Immature natural killer cell (primary cell): ENCODE results near the gene ANKRD40CL. TPM values are rescaled to one million over a fixed set of nuclear protein-coding genes. Genes with fewer than 3 reads are reported as not detected.
"Not testable (repeated sequence)": the region's sequence is repeated elsewhere in the genome, so short reads cannot be mapped to it uniquely, and the experiment has no call there.

Experiments
- DNase-seq, 3 donors: peaks; one replicate each; pipeline ENCODE4 v3.0.0; 2022; ENCODE audit warnings: mixed read lengths in 1 of 3
- H3K27ac Mint-ChIP-seq, 6 donors: one replicate each; pipeline ENCODE4 v1.8.0; 2020; ENCODE audit warnings: mixed read lengths in 6 of 6, mild to moderate bottlenecking in 5 of 6, inconsistent platforms in 4 of 6, moderate library complexity in 3 of 6
- H3K27me3 Mint-ChIP-seq, 3 donors: one replicate each; pipeline ENCODE4 v1.8.0; 2020 to 2021; ENCODE audit warnings: low read depth in 3 of 3, mild to moderate bottlenecking in 3 of 3, mixed read lengths in 3 of 3, moderate library complexity in 3 of 3, inconsistent platforms in 1 of 3
- H3K36me3 Mint-ChIP-seq, 3 donors: one replicate each; pipeline ENCODE4 v1.8.0; 2020; ENCODE audit warnings: mixed read lengths in 3 of 3, inconsistent platforms in 2 of 3, mild to moderate bottlenecking in 2 of 3
- H3K4me1 Mint-ChIP-seq, 2 donors: one replicate each; pipeline ENCODE4 v1.8.0; 2020; ENCODE audit warnings: inconsistent platforms in 2 of 2, mild to moderate bottlenecking in 2 of 2, mixed read lengths in 2 of 2, moderate library complexity in 1 of 2
- H3K4me3 Mint-ChIP-seq, 5 donors: one replicate each; pipeline ENCODE4 v1.8.0; 2020; ENCODE audit warnings: mild to moderate bottlenecking in 5 of 5, mixed read lengths in 5 of 5, inconsistent platforms in 3 of 5, moderate library complexity in 3 of 5
- H3K9me3 Mint-ChIP-seq, 6 donors: one replicate each; pipeline ENCODE4 v1.8.0; 2020; ENCODE audit warnings: mild to moderate bottlenecking in 6 of 6, mixed read lengths in 6 of 6, inconsistent platforms in 4 of 6, moderate library complexity in 3 of 6
- polyA plus RNA-seq, 3 donors: library from polyadenylated mRNA; unstranded; fragments of 300-500 nt; fragmentation: Illumina TruSeq; gene quantifications; one replicate each; pipeline ENCODE4 v1.2.3, GENCODE V29; 2021

ANKRD40CL gene
- polyA plus RNA-seq, 3 donors from 2014 or later: not detected

DNA sequence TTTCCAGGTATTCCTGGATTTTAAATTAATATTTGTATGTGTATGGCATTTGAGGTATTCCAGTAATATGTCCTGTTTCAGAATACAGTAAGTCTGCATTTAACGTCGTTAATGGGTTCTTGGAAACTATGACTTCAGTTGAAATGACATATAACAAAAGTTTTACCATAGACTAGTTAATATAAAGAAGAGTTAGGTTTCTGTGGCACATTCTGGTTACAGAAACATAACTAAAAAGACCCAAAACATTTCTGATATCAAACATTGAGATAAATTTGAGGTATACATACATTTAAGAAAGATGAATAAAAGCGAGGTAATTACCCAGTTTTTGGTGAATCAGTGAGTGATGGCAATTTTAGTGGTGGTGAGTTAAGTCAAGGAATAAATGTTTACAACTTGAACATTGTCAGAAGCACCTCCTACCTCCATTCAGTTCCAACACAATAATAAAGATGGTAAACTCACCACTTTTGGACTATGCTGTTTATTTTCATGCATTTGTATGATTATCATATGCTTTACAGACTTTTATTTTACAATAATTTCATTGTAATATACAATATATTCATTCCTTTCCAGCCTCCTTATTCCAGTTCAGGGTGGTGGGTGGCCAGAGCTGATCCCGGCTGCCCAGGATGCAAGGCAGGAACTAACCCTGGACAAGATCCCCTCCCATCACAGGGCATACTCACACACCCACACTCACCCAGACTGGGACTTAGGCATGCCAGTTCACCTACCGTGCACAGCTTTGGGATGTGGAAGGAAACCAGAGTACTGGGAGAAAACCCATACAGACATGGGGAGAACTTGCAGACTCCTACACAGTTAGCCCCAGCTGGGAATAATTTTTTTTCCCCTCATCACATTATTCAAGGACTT, 38.2 kb downstream of the ANKRD40CL start:
- DNase-seq: no peak
- peak overlapping the region in 2 of 6 donors; percentile 19 to 45 for H3K27ac Mint-ChIP-seq
- no peaks in the 10 kb centered on the region for H3K9me3 Mint-ChIP-seq
- peaks cover 59 to 86% of the 10 kb centered on the region in 2 donors for H3K4me1 Mint-ChIP-seq
- peaks cover 0 to under 1% (median 0%) of the 10 kb centered on the region in 3 donors for H3K27me3 Mint-ChIP-seq
- no peak overlapping the region for H3K4me3 Mint-ChIP-seq
- peaks cover 0 to 5% (median 0%) of the 10 kb centered on the region in 3 donors for H3K36me3 Mint-ChIP-seq

- peaks cover 0 to 5% (median 0%) of the 10 kb centered on the region in 3 donors for H3K36me3 Mint-ChIP-seq
- peaks cover 63 to 87% of the 10 kb centered on the region in 2 donors for H3K4me1 Mint-ChIP-seq
- no peak for DNase-seq
- no peak overlapping the region for H3K27ac Mint-ChIP-seq
- peaks cover 0 to 2% (median 0%) of the 10 kb centered on the region in 3 donors for H3K27me3 Mint-ChIP-seq
- no peaks in the 10 kb centered on the region for H3K9me3 Mint-ChIP-seq
- no peak overlapping the region for H3K4me3 Mint-ChIP-seq
These were observed 39.2 kb downstream of the ANKRD40CL start for GRCh38 chr17:50728112-50728429.

GRCh38 chr17:50725769-50726655, 41.3 kb downstream of the ANKRD40CL start:
- H3K9me3 Mint-ChIP-seq: no peaks in the 10 kb centered on the region
- peaks cover 0 to 5% (median 0%) of the 10 kb centered on the region in 3 donors for H3K36me3 Mint-ChIP-seq
- H3K4me1 Mint-ChIP-seq: peaks cover 60 to 85% of the 10 kb centered on the region in 2 donors
- H3K4me3 Mint-ChIP-seq: no peak overlapping the region
- peak overlapping the region in 3 of 6 donors; percentile 32 to 45 (median 35) for H3K27ac Mint-ChIP-seq
- H3K27me3 Mint-ChIP-seq: peaks cover 0 to 2% (median 0%) of the 10 kb centered on the region in 3 donors
- no peak for DNase-seq

DNA sequence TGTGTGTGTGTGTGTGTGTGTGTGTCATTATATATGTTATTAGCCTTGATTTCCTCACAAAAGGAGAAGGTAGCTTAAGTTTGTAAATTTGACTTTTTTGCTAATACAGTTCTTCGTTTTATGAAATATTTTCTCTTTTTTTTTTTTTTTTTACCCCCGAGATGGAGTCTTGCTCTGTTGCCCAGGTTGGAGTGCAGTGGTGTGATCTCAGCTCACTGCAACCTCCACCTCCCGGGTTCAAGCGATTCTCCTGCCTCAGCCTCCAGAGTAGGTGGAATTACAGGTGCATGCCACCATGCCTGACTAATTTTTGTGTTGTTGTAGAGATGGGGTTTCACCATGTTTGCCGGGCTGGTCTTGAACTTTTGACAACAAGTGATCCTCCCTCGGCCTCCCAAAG, 42.7 kb downstream of the ANKRD40CL start:
- H3K4me3 Mint-ChIP-seq, H3K36me3 Mint-ChIP-seq, H3K27me3 Mint-ChIP-seq, DNase-seq, H3K27ac Mint-ChIP-seq, H3K9me3 Mint-ChIP-seq: not testable (repeated sequence)
- peaks cover 67 to 94% of the 10 kb centered on the region in 2 donors for H3K4me1 Mint-ChIP-seq

GRCh38 chr17:50722746-50723145, 44.6 kb downstream of the ANKRD40CL start:
- peak overlapping the region in 5 of 6 donors; percentile 2 to 63 (median 36) for H3K27ac Mint-ChIP-seq
- H3K36me3 Mint-ChIP-seq: peaks cover 0 to 5% (median 0%) of the 10 kb centered on the region in 3 donors
- no peak for DNase-seq
- H3K9me3 Mint-ChIP-seq: no peaks in the 10 kb centered on the region
- peaks cover 10 to 14% (median 12%) of the 10 kb centered on the region in 3 donors for H3K27me3 Mint-ChIP-seq
- H3K4me1 Mint-ChIP-seq: peaks cover 67 to 76% of the 10 kb centered on the region in 2 donors
- H3K4me3 Mint-ChIP-seq: peak overlapping the region in 3 of 5 donors; percentile 3 to 84 (median 27)

GRCh38 chr17:50721194-50722010, 45.9 kb downstream of the ANKRD40CL start:
- Mint-ChIP-seq H3K27ac (peak overlapping the region; percentile 89 to 99 (median 98)), H3K4me3 (peak overlapping the region; percentile 84 to 99 (median 98)), H3K4me1 (peaks cover 55 to 62% of the 10 kb centered on the region in 2 donors), H3K36me3 (no peaks in the 10 kb centered on the region), H3K9me3 (no peaks in the 10 kb centered on the region), H3K27me3 (peaks cover 12 to 14% (median 12%) of the 10 kb centered on the region in 3 donors)
- peak in 1 of 3 donors; percentile 30 for DNase-seq

- DNase-seq: no peak
- peak overlapping the region; percentile 84 to 99 (median 98) for H3K4me3 Mint-ChIP-seq
- H3K4me1 Mint-ChIP-seq: peaks cover 49 to 50% of the 10 kb centered on the region in 2 donors
- no peaks in the 10 kb centered on the region for H3K9me3 Mint-ChIP-seq
- H3K27ac Mint-ChIP-seq: peak overlapping the region; percentile 89 to 99 (median 98)
- H3K36me3 Mint-ChIP-seq: no peaks in the 10 kb centered on the region
- H3K27me3 Mint-ChIP-seq: peaks cover 12 to 14% (median 12%) of the 10 kb centered on the region in 3 donors
These were observed 47.2 kb downstream of the ANKRD40CL start for GRCh38 chr17:50719924-50720794.

DNA sequence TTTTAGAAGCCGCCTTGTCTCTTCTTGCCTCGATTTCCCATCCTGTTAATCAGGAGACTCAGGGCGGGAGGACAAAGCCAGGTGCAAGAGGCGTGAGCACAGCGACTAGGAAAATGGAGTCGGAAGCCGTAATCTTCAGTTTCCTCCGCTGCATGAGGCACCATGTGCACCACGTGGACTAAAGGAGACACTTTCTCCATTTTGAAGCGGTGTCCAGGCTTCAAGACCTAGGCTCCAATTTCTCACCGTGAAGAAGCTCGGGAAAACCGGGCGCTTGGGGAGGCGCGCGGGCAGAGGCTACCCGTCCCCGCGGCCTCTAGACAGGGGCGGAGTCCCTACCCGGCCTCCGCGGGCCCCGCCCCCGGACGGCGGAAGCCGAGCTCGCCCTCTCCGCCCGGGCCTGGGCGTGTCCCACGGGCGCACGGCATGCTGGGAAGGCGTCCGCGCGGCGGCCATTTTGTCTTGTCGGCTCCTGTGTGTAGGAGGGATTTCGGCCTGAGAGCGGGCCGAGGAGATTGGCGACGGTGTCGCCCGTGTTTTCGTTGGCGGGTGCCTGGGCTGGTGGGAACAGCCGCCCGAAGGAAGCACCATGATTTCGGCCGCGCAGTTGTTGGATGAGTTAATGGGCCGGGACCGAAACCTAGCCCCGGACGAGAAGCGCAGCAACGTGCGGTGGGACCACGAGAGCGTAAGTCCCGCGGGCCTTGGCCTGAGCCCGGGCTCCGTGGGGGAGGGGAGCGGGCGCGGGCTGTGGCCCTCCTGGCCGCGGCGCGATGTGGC, 48.0 kb downstream of the ANKRD40CL start, which contains the start of gene LUC7L3:
Gene LUC7L3, plus strand, starts transcription at position 460 of the 780 bp plus-strand sequence. Its CDS starts 130 bp downstream, at position 590.
- H3K9me3 Mint-ChIP-seq: no peaks in the 10 kb centered on the region
- peak within 1 kb of the TSS; percentile 84 to 99 (median 98) for H3K4me3 Mint-ChIP-seq
- H3K27ac Mint-ChIP-seq: peak within 1 kb of the TSS; percentile 94 to 99 (median 98)
- no peaks in the 10 kb centered on the region for H3K36me3 Mint-ChIP-seq
- peaks cover 12 to 14% (median 12%) of the 10 kb centered on the region in 3 donors for H3K27me3 Mint-ChIP-seq
- peak; percentile 92 to 94 (median 92) for DNase-seq
- H3K4me1 Mint-ChIP-seq: peaks cover 44 to 46% of the 10 kb centered on the region in 2 donors

DNA sequence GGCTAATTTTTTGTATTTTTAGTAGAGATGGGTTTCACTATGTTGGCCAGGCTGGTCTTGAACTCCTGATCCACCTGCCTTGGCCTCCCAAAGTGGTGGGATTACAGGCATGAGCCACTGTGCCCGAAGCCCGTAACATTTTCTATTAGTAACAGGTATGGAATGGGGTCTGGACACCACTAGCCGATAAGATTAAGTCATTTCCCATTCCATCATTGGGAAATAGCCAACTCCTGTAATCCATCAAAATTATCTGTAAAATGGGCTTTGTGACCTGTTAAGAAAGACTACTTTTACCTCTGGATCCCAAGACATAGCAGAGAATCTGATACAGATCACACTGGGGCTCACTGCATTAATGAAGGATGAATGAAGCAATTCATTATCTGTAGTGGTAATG, 51.8 kb downstream of the ANKRD40CL start:
- peaks cover 9 to 14% of the 10 kb centered on the region in 2 donors for H3K4me1 Mint-ChIP-seq
- H3K4me3 Mint-ChIP-seq: no peak overlapping the region
- peaks cover 12% of the 10 kb centered on the region in 3 donors for H3K27me3 Mint-ChIP-seq
- H3K9me3 Mint-ChIP-seq: no peaks in the 10 kb centered on the region
- H3K27ac Mint-ChIP-seq: no peak overlapping the region
- H3K36me3 Mint-ChIP-seq: no peaks in the 10 kb centered on the region
- no peak for DNase-seq

- H3K9me3 Mint-ChIP-seq: no peaks in the 10 kb centered on the region
- H3K36me3 Mint-ChIP-seq: no peaks in the 10 kb centered on the region
- H3K27ac Mint-ChIP-seq: no peak overlapping the region
- H3K27me3 Mint-ChIP-seq: peaks cover 3 to 11% (median 7%) of the 10 kb centered on the region in 3 donors
- peaks cover 18 to 21% of the 10 kb centered on the region in 2 donors for H3K4me1 Mint-ChIP-seq
- H3K4me3 Mint-ChIP-seq: no peak overlapping the region
- DNase-seq: no peak
These were observed 54.7 kb downstream of the ANKRD40CL start for GRCh38 chr17:50712641-50713040.
